Stimulated activated CD4-positive, alpha-beta T cell treated with anti-CD3 and anti-CD28 coated beads, Interleukin-15, amount 100 ng/mL, for 1 hour (primary cell): ENCODE data around the gene CYLC2.

Source experiments
- DNase-seq, 2 donors: peaks; one replicate each; pipeline ENCODE4 v3.0.0-alpha.2; 2020; ENCODE audit warnings: low read depth in 1 of 2, low spot score in 1 of 2

Gene CYLC2, protein sequence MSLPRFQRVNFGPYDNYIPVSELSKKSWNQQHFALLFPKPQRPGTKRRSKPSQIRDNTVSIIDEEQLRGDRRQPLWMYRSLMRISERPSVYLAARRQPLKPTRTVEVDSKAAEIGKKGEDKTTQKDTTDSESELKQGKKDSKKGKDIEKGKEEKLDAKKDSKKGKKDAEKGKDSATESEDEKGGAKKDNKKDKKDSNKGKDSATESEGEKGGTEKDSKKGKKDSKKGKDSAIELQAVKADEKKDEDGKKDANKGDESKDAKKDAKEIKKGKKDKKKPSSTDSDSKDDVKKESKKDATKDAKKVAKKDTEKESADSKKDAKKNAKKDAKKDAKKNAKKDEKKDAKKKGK

GRCh38 chr9:102995033-102995432 lies at the start of gene CYLC2:
Gene CYLC2 (plus strand): TSS chr9:102995333. CDS start chr9:102995381, 48 bp downstream.
- DNase-seq, result no peak

DNA sequence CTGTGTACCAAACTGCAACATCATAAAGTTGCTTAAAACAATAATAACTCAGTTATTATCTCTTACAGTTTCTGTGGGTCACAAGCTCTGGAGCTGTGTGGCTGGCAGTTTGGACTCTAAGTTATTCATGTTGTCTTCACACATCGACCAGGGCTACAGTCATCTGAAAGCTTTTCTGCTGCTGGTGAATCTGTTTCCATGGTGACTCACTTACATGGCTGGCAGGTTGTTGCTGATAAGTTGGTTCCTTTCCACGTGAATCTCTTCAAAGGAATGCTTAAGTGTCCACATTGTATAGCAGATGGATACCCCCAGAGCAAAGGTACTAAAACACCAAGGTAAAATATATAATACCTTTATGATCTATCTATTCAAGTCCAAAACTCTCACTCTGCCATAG lies 44.8 kb upstream of the CYLC2 start:
- no peak for DNase-seq

GRCh38 chr9:102966999-102967398 lies 28.1 kb upstream of the CYLC2 start:
- DNase-seq, result no peak

DNA sequence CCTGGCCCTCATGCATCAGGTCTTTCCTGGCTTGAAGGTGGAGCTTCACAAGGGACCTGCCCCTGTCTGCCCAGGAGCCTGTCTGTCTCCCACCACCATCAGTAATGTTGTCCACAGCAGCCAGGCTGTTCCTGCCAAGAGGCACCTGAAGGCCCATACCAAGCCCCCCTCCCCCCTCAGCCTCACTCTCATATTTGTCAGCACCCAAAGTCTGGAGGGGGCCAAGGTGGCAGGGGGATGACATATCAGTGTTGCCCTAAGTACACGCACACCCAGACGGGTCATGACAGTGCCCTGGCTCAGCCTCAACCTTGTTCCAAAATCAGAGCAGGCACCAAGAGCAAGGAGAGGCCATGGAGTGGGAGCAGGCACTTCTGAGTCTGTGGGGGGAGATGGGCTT lies 27.2 kb upstream of the CYLC2 start:
- no peak for DNase-seq

GRCh38 chr9:102972780-102973179 lies 22.4 kb upstream of the CYLC2 start:
- no peak for DNase-seq

DNA sequence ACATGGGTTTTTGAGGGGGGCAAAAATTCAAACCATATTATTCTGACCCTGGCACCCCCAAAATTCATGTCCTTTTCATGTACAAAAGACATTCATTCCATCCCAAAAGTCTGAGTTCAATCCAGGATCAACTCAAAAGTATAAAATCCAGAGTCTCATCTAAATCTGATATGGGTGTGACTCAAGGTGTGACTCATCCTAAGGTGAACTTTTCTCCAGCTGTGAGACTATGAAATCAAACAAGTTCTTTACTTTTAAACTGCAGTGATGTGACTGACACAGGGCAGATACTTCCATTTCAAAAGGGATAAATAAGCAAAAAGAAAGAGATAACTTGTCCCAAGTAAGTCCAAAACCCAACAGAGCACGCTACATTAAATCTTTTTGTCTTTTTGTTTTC lies 20.6 kb upstream of the CYLC2 start:
- no peak for DNase-seq

GRCh38 chr9:102975251-102975650 lies 19.9 kb upstream of the CYLC2 start:
- DNase-seq, result no peak

GRCh38 chr9:102985162-102985895 lies 9.8 kb upstream of the CYLC2 start:
- DNase-seq, result no peak

DNA sequence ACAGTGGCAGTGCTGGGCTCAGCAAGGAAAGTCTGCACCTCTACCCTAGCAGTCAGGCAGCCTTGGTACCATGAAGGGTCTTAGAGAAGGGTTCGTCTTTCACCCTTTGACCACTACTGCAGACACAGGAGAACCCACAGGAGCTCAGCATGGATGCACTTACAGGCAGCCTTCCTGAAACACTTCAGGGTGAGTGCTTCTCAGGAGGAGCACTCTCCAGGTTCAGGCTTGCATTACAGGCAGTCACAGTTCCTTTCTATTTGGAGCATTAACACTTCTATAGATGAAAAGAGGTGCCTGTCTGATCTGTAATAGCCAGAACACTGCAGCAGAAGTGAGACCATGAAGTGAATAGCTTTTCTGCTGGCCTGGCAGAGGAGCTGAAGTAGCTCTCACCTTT lies 8.7 kb upstream of the CYLC2 start:
- no peak for DNase-seq

DNA sequence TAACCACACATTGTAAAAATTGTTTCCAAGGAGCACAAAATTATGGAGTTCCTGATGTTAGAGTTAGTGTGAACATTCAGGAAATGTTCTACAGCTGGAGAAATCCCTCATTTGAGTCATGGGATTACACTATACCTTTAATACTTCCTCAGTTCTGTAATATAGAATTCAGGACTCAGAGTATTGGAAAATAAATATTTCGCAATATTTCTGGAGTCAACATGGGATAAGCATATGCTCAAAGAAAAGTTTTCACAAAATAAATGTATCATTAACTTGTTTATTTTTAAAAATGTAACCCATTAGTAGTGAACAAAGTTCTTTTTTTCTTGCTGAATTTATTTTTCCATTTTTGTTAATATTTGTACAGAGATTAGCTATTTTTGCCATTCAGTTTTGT lies 8.6 kb downstream of the CYLC2 start:
- DNase-seq, result no peak

GRCh38 chr9:103014242-103014641 lies 19.1 kb downstream of the CYLC2 start:
- no peak for DNase-seq

DNA sequence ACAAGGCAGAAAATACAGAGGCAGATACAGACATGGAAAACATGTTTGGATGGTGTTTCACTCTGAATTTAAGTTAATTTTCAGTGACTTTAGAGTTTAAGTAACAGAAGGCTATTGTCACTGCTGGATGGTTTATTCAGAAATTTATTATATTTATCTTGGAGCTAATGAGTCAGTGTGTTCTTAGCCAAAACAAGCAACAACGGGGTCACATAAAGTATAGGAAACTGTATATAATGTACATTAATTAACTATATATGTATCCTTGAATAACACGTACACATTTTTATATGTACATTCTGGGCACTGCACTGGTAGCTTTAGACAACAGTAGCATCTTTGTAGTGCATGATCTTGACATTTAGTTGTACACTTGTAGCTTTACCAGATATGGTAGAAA lies 30.7 kb downstream of the CYLC2 start:
- no peak for DNase-seq

GRCh38 chr9:103037508-103038477 lies 42.7 kb downstream of the CYLC2 start:
- no peak for DNase-seq

DNA sequence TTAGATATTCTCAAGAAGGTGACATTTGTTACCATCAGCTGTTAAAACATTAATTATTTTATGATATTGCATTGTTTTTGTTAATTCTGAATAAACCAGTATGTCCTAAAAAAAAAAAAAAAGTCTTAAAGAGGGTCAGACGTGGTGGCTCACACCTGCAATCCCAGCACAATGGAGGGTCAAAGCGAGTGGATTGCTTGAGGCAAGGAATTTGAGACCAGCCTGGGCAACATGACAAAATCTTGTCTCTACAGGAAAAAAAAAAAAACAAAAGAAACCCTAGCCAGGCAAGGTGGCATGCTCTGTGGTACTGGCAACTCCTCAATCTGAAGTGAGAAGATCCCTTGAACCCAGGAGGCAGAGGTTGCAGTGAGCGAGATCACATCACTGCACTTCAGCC lies 46.8 kb downstream of the CYLC2 start:
- no peak for DNase-seq
